Measurements from ENCODE around the gene NINL.

NINL gene

GRCh38 chr20:25498280-25498606 lies 87.1 kb downstream of the NINL start:
- no peak for FAIRE-seq

GRCh38 chr20:25497586-25498279 lies 87.6 kb downstream of the NINL start:
- FAIRE-seq, result no peak

GRCh38 chr20:25496968-25497401 lies 88.3 kb downstream of the NINL start:
- no peak for FAIRE-seq

GRCh38 chr20:25496165-25496967 lies 89.0 kb downstream of the NINL start:
- no peak for FAIRE-seq

- no peak for FAIRE-seq
These were observed 90.0 kb downstream of the NINL start for GRCh38 chr20:25495189-25495824.

- FAIRE-seq, result no peak
These were observed 90.7 kb downstream of the NINL start for GRCh38 chr20:25494506-25495188.

- no peak for FAIRE-seq
These were observed 91.4 kb downstream of the NINL start for GRCh38 chr20:25493748-25494505.

GRCh38 chr20:25493137-25493536 lies 92.2 kb downstream of the NINL start:
- FAIRE-seq, result no peak

GRCh38 chr20:25491446-25492038 lies 93.8 kb downstream of the NINL start:
- FAIRE-seq, result no peak

GRCh38 chr20:25490656-25491445 lies 94.5 kb downstream of the NINL start:
- no peak for FAIRE-seq

GRCh38 chr20:25489221-25489871 lies 96.0 kb downstream of the NINL start:
- no peak for FAIRE-seq

GRCh38 chr20:25487975-25488374 lies 97.4 kb downstream of the NINL start:
- no peak for FAIRE-seq

GRCh38 chr20:25487306-25487705 lies 98.0 kb downstream of the NINL start:
- FAIRE-seq, result no peak

GRCh38 chr20:25486377-25486776 lies 99.0 kb downstream of the NINL start:
- FAIRE-seq, result no peak

GRCh38 chr20:25485872-25486271 lies 99.5 kb downstream of the NINL start:
- no peak for FAIRE-seq

GRCh38 chr20:25484911-25485511 lies 100.3 kb downstream of the NINL start:
- FAIRE-seq, result no peak

GRCh38 chr20:25484224-25484846 lies 101.0 kb downstream of the NINL start:
- no peak for FAIRE-seq

- no peak for FAIRE-seq
These were observed 101.7 kb downstream of the NINL start for GRCh38 chr20:25483431-25484132.

- no peak for FAIRE-seq
These were observed 103.4 kb downstream of the NINL start for GRCh38 chr20:25481918-25482253.

Measured in A204.1 (cell line).